Parathyroid adenoma (tissue), 2 donors: ENCODE data around the gene GMEB2.

ENCODE experiments used
- H2AFZ ChIP-seq: fragments of 300-600 bp; sonication (generic); one replicate; pipeline ENCODE4 v1.7.0; 2017; ENCODE audit warnings: antibody characterized with exemption, mild to moderate bottlenecking
- H3K27ac ChIP-seq: fragments of 300-600 bp; sonication (generic); one replicate; pipeline ENCODE4 v1.7.0; 2017
- H3K27me3 ChIP-seq: fragments of 300-600 bp; sonication (generic); one replicate; pipeline ENCODE4 v1.7.0; 2017; ENCODE audit warnings: low read length; ENCODE audit not compliant: control insufficient read depth, insufficient read depth
- H3K36me3 ChIP-seq: fragments of 300-600 bp; sonication (generic); one replicate; pipeline ENCODE4 v1.7.0; 2017; ENCODE audit warnings: low read length; ENCODE audit not compliant: control insufficient read depth, insufficient read depth
- H3K4me1 ChIP-seq: fragments of 300-600 bp; sonication (generic); one replicate; pipeline ENCODE4 v1.7.0; 2017; ENCODE audit warnings: control low read depth
- H3K4me2 ChIP-seq: fragments of 300-600 bp; sonication (generic); one replicate; pipeline ENCODE4 v1.7.0; 2017; ENCODE audit warnings: low read length
- H3K4me3 ChIP-seq: fragments of 300-600 bp; sonication (generic); one replicate; pipeline ENCODE4 v1.7.0; 2017; ENCODE audit warnings: low read depth, low read length
- H3K79me2 ChIP-seq: fragments of 300-600 bp; sonication (generic); one replicate; pipeline ENCODE4 v1.7.0; 2017; ENCODE audit warnings: control low read depth
- H3K9ac ChIP-seq: fragments of 300-600 bp; sonication (generic); one replicate; pipeline ENCODE4 v1.7.0; 2017; ENCODE audit warnings: mild to moderate bottlenecking
- H3K9me3 ChIP-seq: fragments of 300-600 bp; sonication (generic); one replicate; pipeline ENCODE4 v1.7.0; 2017; ENCODE audit warnings: low read length; ENCODE audit not compliant: control insufficient read depth
- CTCF ChIP-seq: fragments of 300-600 bp; sonication (generic); IDR thresholded peaks from one replicate; pipeline ENCODE4 v1.7.0; 2017; ENCODE audit warnings: antibody characterized with exemption, mild to moderate bottlenecking
- donor health status: primary hyperparathyroidism.

GMEB2 gene

DNA sequence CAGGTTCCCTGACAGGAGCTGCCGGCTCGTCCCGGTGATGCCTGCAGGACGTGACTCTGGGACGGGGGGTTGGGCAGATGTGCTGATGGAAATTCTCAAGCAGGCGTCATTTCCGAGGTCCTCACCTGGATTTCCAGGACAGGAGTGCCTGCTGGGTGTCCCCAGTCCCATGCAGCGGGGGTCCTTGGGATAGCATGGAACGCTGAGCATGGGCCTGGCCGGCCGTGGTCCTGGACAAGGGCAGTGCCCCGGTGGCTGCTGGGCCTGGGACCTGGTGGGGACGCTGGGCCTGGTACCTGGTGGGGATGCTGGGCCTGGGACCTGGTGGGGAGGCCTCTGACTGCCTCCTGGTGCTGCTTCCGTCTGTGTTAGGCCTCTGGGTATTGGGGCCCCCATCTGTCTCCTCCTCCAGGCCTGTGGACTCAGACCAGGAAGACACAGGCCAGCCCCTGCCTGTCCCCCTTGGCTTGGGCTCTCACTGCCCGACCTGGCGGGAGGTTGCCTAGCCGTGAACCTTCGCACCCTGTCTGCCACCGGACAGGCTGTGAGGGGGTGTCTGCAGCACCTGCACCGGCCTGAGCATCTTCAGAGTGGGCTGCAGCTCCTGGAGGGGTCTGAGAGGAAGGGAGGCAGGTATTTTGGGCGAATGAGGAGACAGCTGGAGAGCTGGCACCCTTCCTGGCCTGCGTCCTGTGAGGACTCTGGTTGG lies 37.4 kb upstream of the GMEB2 start:
- TF ChIP-seq CTCF, result no peak

DNA sequence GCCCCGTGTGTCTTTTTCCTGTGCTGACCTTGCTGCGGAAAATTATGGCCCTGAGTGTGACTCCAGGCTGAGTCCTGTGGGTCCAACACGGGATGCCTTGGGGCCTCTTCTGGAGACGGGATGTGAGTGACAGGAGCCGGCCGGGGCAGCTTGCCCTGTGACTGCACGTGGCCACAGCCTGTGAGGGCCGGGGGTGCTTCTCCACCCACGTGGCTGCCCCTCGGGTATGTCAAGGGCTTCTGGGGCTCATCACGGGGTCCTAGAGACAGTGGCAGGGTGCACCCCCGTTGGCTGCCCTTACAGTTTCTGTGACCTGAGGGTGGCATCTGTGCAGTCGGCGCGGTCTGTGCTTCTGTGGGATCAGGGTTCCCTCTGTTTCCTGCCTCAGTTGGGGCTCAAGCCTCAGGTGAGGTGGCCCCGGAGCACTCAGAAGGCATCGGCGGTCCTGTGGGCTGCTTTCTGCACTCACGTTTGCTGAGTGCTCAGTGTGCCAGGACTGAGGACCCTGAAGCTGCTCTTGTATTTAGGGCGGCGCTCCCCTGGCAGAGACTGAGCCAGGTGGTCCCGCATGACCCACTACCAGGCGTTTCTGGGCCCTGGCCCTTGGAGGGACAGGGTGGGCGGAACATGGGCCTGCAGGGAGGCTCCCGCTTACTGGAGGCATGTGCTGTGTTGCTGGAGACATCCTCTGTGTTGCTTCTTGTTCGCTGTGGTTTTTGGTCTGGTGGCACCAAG lies 36.6 kb upstream of the GMEB2 start:
- Histone ChIP-seq H3K9ac (no peak overlapping the region), H3K36me3 (no peaks in the 10 kb centered on the region), H3K27me3 (no peaks in the 10 kb centered on the region), H3K4me2 (no peak overlapping the region), H3K9me3 (no peaks in the 10 kb centered on the region), H3K79me2 (peaks cover 29% of the 10 kb centered on the region), H3K4me3 (no peak overlapping the region), H3K4me1 (peaks cover 6% of the 10 kb centered on the region), H2AFZ (no peak overlapping the region), H3K27ac (no peak overlapping the region)
- TF ChIP-seq CTCF, result no peak

More for the DNA sequence above, 37.4 kb upstream of the GMEB2 start:
- Histone ChIP-seq H3K4me1 (peaks cover 1% of the 10 kb centered on the region), H3K27me3 (no peaks in the 10 kb centered on the region), H3K27ac (no peak overlapping the region), H3K36me3 (no peaks in the 10 kb centered on the region), H3K4me2 (no peak overlapping the region), H3K4me3 (no peak overlapping the region), H3K9me3 (no peaks in the 10 kb centered on the region), H3K9ac (no peak overlapping the region), H2AFZ (no peak overlapping the region), H3K79me2 (peaks cover 24% of the 10 kb centered on the region)

- Histone ChIP-seq H3K27ac (no peak overlapping the region), H3K4me2 (no peak overlapping the region), H3K27me3 (no peaks in the 10 kb centered on the region), H3K79me2 (peaks cover 29% of the 10 kb centered on the region), H3K4me3 (no peak overlapping the region), H3K9me3 (no peaks in the 10 kb centered on the region), H3K36me3 (no peaks in the 10 kb centered on the region), H3K9ac (no peak overlapping the region), H2AFZ (no peak overlapping the region), H3K4me1 (peaks cover 6% of the 10 kb centered on the region)
- TF ChIP-seq CTCF, result no peak
Measured at GRCh38 chr20:63662813-63663189, 35.9 kb upstream of the GMEB2 start.

- no peak for TF ChIP-seq CTCF
- Histone ChIP-seq H3K4me3 (no peak overlapping the region), H3K27ac (no peak overlapping the region), H3K79me2 (peaks cover 29% of the 10 kb centered on the region), H3K27me3 (no peaks in the 10 kb centered on the region), H2AFZ (no peak overlapping the region), H3K9me3 (no peaks in the 10 kb centered on the region), H3K4me1 (peaks cover 12% of the 10 kb centered on the region), H3K9ac (no peak overlapping the region), H3K36me3 (no peaks in the 10 kb centered on the region), H3K4me2 (no peak overlapping the region)
Measured at GRCh38 chr20:63661959-63662812, 35.3 kb upstream of the GMEB2 start.
